Effector CD8-positive, alpha-beta T cell (primary cell): Measurements from ENCODE around the gene GALNT2.

ENCODE experiments used
- DNase-seq: peaks from one replicate; lab custom pipeline; 2025; lab: John Stamatoyannopoulos, UW

Gene GALNT2

DNA sequence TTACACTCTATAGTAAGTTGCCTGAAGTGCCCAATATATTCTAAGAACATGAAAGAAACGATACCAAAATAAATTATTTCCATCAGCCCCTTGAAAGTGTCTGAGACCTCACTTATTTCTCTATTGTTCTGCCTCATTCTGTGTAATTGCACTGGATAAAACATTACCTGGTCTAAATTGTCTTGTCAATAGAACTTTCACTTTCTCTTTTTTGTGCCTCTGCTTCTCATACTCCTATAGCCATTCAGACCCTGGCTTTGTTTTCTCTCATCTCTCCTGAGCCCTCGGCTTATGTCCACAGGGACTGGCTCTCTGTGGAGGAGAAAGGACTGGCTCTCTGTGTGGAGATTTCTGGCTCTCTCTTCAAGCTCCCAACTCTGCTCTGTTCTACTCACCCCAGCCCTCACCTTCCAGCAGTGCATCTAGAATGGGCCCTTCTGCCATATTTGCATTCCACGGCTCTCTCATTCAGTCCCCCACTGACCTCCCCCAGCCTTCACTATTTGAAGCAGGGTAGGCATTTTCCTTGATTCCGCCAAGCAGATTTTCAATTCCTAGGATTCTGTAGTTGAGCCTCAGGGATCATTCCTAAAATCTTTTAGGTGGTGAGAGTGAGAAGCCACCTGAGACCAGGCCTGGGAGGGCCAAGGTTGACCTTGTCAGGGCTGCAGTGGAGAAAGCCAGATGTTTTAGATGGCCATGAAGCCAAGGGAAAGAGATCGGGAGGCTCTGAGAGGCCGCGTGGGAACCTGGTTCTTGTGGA, 15.9 kb upstream of the GALNT2 start:
- DNase-seq, result no peak

DNA sequence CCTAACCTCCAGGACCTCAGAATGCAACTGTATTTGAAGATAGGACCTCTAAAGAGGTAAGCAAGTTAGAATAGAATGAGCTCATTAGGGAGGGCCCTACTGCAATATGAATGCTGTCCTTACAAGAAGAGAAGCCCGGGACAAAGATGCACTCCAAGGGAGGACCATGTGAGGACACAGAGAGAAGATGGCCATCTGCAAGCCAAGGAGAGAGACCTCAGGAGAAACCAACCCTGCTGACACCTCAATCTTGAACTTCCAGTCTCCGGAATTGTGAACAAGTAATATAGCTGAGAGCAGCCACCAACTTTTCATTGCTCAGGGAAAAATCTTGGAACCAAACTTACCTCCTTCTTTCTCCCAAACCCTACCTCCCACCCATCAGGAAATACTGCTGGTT, 15.0 kb upstream of the GALNT2 start:
- no peak for DNase-seq

DNA sequence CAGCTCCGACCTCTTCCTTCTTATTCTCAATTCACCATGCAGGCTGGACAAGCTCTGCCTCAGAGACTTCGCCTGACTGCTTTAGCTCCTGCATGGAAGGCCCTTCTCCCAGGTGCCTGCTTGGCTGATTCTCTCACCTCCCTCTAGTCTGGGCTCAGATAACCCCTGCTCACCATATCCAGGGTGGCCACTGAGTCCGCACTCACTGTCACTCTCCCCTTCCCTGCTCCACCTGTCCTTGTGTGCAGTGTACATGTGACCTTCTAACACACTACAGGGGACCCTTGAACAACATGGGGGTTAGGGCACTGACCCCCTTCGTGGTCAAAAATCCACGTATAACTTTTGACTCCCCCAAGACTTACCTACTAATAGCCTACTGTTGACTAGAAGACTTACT, 14.4 kb upstream of the GALNT2 start:
- DNase-seq, result no peak

DNA sequence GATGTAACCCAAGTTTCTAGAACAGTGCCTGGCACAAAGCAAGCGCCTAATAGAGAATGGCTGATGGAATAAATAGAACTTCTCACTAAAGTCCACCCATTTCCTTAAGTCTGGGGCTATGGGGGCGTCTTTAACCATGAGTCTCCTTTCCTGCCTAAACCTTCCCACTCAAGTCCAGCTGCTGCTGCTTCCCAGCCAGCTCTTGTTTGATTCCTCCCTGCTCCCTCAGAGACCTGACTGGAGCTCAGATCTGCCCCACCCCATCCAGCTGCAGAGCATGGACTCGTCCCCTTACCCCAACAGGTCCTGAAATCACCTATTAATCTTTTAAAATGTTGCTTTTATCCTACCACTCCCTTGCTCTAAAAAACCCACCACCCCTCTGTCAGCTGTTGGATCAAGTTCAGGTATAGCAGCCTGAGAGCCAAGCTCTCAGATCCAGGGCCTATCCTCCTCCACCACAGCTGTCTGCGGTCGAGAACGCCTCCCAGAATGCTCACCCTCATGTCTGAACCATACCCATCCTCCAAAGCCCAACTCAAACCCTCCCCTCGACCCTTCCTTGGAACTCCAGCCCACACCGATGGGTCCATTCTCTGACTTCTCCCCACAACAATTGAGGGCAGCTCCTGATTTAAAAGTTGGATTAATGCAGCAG, 12.8 kb upstream of the GALNT2 start:
- no peak for DNase-seq

DNA sequence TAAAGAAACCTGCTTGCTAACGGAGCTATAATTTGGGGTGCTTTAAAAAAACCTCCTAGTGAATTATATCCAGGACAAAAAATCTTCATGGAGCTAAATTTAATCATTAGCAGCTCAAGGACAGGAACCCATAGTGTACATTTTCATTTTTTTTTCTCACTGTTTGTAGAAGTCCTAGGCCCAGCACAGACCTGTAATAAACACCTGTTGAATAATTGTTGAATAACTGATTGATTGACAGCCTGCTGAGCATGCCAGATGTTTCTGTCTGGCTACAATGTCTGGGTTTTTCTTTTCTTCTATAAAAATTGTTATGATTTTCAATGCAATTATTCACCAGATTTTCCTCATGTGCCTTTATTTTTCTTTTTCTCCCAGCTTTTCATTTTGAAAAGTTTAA, 10.9 kb upstream of the GALNT2 start:
- DNase-seq, result no peak

DNA sequence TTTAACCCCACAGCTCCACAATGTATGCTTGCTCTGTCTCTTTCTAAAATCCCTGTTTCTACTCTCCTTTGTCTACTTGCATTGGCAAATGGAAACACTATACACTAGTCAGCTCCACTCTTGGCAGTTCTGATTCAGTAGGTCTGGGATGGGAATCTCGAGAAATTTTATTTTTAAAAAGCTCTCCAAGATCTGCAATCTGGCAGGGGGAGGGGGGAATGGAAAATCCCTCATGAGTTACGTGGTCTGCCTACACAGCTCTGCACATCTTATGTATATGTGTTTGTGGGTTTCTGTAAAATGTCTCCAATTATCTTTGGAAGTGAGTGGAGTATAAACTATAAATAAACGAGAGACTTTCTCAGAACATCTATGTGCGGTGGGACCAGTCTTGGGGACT, 9.9 kb upstream of the GALNT2 start:
- DNase-seq, result no peak

DNA sequence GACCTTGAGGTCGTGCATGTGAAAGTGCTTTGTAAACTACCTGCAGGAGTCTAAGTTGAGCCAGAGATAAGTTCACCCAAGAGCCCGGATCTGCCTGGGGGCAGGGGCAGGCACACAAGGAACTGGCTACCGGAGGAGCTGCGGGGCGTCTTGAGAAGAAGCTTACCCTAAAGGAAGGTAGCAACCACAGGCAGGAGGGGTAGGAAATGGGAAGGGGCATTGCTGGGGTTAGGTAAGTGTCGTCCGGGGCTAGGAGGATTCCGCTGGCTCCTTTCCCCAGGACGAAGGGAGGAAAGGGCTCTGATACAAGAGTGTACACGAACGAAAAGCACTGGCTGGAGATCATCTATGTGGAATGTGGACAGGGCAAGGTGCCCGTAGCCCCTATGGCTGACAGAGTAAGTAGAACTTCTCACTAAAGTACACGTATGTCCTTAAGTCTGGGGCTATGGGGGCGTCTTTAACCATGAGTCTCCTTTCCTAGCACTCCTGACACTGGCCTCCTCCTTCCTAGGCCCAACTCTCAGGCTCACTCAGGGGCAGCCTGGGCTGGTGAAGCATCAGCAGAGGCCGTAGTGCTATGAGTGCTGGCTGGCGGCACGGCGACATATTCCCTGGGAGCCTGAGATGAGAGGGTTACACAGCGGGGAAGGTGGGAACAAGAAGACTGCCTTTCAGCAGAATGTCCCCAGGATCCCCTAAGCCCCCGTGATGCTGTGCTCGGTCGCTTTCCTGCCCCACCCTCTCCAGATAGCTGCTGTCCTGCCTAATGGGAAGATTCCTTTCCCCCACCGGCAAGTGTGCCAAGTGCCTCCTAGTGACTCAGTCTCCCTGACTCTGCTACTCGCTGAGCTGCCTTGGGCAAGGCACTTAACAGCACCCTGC, 9.1 kb upstream of the GALNT2 start:
- DNase-seq, result no peak

DNA sequence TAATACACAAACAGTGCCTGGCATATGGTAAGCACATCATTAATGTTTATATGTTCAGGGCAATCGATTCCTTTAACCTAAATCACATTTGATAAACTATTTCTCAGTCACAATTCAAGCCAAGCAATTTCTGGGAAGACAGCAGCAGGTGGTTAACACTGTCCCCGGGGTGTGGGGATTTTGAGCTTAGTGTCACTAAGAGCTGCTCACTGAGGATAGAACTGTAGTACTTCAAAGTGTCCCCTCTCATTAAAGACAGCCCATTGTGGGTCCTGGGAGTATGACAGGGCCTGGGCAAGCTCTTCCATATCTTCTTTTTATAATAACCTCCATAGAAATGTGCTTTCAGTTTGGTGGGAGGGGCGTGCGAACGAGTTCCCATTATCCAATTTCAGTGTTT, 8.4 kb upstream of the GALNT2 start:
- DNase-seq, result no peak

DNA sequence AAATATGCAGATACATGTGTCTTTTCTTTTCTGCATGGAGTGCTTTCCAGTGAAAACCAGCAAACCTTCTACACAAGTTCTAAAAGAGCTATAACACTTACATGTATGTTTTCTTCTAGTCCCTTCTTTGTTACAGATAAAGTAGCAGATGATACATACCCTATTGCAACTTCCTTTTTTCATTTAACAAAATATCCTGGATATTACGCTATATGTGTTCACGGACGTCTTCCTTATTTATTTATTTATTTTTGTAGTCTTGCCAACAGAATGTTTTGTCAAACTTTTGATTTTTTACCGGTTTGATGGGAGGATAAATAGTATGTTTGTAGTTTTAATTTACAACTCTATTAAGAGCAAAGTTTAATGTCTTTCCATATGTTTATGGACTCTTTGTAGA, 5.2 kb upstream of the GALNT2 start:
- no peak for DNase-seq

DNA sequence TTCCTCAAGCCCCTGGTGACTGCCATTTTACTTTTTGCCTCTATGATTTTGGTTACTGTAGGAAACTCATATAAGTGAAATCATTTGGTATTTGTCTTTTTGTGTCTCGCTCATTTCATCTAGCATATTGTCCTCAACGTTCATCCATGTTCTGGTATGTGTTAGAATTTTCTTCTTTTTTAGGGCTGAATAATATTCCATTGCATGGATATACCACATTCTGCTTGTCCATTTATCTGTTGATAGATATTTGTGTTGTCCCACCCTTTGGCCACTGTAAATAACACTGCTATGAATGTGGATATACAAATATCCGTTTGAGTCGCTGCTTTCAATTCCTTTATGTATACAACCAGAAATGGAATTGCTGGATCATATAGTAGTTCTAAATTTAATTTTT, 4.5 kb upstream of the GALNT2 start:
- no peak for DNase-seq

DNA sequence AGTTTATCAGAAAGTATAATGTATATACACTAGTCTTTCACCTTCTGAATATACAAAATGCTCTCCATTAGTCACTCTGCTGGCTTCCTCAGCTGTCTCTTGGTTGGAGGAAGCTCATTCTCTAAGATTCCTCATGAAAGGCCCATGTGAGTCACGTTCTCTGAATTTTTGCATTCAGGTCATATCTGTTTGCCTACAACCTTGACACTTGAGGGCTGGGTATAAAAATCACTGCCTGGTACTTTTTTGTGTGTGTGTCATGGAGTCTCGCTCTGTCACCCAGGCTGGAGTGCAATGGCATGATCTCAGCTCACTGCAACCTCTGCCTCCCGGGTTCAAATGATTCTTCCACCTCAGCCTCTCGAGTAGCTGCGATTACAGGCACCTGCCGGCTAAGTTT, 2.8 kb upstream of the GALNT2 start:
- no peak for DNase-seq

DNA sequence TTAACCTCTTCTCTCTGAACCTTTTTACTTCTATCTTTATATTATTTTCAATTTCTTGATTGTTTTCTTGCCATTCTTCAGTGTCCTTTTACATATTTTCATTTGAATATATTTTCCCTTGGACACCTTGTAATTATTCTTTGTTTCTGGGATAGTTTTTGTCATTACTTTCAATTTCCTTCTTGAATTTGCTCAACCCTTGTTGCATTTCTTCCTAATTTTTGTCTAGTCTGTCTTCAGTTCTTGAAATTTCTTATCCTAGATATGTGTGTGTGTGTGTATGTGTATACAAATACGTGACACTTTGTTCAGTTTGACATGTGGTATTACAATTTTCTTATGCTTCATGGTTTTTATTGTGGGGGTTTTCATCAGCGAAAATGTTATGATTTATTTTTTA, 1.9 kb upstream of the GALNT2 start:
- no peak for DNase-seq

DNA sequence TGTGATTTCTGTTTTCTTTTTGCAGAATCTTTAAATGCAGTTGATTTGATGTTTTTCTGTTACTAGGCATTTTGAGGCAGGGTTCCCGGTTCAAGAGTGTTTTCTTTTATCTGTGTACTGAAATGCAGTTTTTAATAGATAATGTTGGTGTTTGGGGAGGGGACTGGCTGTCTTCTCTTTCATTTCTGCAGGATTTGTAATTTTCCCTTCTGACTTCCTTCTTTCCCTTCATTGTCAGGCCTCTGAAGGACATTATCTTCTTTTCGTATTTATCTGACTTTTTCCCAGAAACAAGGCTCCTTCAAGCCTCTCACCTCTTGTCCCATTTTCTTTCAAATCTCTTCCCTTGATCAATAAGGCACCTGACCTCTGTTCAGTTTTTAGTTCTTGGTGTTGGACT, 1.5 kb upstream of the GALNT2 start:
- DNase-seq, result no peak

DNA sequence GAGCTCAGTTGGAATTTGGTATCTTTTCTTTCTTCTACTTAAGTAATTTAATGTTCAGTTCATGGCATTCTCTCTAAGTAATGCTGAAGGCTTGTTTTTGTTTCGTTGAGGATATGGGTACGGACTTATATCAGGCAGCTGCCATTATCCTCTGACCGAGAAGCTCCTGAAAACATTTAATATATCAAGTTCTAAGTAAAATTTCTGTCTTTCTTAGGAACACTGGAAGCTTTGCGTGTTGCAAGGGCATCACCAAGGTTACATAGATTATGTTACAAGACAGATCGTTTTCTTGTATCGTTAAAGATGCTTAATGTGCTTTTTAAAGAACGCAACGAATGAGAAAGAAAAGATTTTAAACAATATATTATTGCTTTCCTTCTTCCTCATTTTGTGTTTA, 1.0 kb upstream of the GALNT2 start:
- no peak for DNase-seq

DNA sequence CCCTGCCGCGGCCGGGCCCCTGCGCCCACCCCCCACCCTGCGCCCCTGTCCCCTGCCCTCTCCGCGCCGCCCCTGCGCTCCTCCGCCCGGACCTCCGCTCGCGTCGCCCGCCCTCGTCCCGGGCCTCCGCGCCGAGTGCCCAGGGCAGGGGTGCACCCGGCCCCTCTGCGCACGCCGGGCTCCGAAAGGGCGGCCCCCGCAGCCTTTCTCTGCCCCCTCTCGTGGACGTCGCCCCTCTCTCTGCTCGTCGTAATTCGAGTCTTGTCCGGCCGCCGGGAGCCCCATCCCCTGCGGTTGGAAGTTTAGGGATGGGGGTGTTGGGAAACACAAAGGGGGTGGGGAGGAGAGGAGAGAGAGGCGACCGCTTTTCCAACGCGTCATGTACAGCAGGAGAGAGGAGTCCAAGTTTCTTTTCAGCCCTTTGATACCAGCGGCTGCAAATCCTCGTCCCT, 407 bp downstream of the GALNT2 start:
- DNase-seq, result no peak

DNA sequence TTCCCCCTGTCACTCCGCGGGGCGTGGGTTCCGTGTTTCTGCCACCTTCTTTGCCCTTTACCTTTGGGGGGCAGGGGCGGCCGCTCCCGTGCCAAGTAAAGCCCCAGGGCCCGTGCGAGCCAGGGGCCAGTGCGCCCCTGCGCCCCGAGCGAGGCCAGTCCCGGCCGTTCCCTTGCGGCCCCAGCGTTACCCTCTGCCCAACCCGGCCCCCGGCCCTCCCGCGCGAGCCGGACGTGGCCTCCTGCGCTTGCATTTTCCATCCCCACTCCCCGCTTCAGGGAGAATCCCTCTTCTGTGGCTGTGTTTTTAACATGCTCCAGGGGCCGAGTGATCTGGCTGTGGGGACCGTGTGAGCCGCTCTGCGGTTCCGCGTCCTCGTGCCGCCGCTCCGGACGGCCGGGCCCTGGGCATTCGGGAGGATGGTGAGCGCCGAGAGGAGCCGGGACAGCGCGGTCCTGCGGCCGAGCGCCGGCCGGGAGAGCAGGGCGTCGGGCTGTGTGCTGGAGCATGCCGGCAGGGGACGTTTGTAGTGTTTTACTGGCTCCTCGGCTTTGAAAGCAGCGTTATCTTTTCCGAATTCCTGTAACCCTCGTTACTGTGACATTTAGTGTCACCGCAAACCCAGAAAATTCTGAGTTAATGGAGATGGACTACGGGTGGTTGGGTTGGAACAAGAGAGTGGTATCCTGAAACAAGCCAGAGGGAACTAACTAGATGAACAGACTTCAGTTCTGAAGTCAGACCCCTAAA, 1.0 kb downstream of the GALNT2 start:
- no peak for DNase-seq

DNA sequence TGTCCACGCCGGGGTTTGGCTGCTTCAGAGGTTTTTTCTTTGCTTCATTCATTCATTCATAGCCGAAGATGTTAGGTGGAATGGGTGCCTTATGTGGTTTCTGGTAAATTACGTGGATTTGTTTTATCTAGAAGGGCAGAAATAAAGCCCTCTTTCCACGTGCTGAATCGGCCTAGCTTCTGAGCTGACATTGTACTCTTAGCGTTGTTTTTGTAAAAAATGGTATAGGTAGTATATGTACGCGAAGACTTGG, 1.5 kb downstream of the GALNT2 start:
- no peak for DNase-seq

DNA sequence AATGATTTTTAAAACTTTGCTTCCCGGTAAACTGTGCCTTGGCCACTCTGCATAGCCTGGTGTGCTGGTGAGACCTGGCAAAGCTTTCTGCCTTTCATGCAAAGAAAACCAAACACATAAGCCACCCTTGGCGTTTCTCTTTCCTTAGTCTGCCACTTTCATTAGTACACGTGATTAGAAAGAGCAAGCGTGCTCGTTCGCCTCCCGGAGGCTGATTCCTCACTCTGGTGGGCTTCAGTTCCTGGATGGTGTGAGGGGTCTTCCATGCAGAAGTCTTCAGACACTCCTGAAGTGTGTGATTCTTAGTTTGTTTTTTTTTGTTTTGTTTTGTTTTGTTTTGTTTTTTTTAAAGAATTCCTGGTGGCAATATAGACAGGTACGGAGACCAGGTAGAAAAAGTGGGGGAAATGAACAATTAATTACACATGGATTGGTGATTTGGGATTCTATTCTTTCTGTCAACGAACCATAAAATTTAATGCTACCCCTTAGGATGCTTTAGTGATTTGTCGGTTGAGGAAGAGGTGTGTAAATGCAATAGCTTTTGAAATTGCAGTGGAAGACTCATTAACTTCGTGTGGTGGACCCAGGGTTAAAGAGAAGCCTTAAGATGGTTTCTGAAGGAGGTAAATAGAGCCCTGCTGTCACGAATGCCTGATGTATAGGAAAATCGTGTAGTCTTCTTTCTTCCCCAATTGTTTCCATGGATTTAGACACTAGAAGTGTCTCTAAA, 2.1 kb downstream of the GALNT2 start:
- no peak for DNase-seq

DNA sequence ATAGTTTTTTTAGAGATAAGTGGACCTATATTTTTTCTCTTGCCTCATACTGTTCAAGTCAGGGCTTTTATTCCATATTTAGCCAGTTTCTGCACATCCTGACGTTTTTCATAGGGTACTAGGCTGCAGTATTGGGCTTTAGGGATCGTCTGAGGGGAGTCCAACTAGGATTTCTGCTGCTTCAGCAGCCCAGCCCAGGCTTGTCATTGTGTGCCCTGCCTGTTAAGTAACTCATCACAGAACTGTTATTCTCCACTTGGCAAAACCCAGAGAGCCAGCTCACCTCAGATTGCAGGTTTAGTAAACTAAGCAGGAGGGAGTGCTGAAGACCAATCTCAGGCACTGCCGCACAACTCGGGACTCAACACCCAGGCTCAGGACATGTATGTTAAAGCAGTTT, 2.8 kb downstream of the GALNT2 start:
- DNase-seq, result no peak

DNA sequence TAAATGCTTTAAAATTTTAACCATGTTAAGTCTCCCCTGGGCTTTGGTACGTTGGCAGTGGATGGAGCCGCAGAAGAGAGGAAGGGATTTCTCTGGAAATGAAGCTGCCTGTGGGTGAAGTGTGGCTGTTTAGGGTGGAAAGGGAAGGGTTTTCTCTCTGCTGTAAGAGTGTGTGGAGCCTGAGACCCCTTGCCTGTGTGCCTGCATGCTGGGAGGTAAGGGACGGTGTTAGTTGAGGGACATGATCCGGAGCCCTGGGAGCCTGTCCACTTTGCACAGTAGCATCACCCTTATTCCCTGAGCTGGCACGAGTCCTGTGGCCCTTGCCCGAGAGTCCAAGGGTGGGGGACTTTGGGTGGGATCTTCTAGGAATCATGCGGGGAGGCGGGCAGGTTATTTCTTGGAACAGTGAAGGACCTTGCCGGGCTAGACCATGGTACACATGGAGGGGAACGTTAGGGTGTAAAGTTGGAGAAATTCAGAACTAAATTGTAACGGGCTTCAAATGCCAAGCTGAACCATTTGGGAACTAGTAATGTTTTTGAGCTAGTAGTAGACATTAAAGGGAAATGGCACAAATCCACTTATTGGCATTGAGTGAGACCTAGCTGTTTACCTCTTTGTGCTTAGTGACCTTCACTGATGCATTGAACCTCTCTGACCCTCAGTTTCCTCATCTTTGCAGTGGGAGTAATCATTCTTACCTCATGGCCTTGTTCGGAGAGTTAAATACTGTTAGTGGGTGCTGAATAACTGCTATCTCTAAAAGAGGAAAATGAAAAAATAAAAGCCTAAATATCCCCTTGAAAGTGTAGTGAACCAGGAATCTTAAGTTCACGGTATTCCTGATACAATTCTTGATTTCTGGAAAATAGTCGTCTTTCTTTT, 3.5 kb downstream of the GALNT2 start:
- DNase-seq, result no peak

DNA sequence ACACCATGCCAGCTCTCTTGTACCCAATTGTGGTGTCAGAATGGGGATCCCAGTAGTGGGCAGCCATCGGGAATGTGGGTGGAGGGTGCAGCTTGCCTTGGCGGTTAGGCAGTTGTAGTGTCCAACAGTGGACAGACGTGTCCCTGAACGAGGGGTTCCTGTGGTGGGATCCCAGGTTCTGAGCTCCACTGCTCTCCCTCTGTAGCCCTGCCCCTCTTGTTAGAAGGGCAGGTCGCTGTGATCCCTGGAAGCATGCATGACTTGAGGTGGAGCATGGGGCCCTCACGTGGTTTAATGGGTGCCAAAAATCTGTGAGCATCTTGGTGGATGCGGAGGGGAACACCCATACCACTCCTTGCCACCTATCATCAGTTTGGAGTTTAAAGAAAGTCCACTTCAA, 4.3 kb downstream of the GALNT2 start:
- no peak for DNase-seq
